ENCODE data around the gene CACNA1G. TPM values are rescaled to one million over a fixed set of nuclear protein-coding genes. Genes with fewer than 3 reads are reported as not detected.
A peak's percentile ranks its signal among the peaks of the same experiment; 100 is the strongest.

CACNA1G gene
- total and polyA plus RNA-seq, 2 experiments from 2014 or later = 0.06 to 0.97 TPM

GRCh38 chr17:50514936-50515702 is 45.4 kb upstream of the CACNA1G start:
- Histone ChIP-seq H2AFZ (no peak overlapping the region), H3K27me3 (replicated peaks; ENCODE audit: insufficient read depth) (no peaks in the 10 kb centered on the region), H3K79me2 (ENCODE audit: insufficient read depth) (no peaks in the 10 kb centered on the region), H3K9me3 (ENCODE audit: low read depth) (no peaks in the 10 kb centered on the region), H3K27ac (no peak overlapping the region), H3K4me2 (ENCODE audit: unreplicated experiment) (no peak overlapping the region), H3K9ac (no peak overlapping the region), H4K20me1 (ENCODE audit: insufficient read depth) (no peaks in the 10 kb centered on the region), H3K4me1 (ENCODE audit: insufficient read depth) (peaks cover 11% of the 10 kb centered on the region; the same call in 1 of the 2 replicates), H3K4me3 (no peak overlapping the region), H3F3A (ENCODE audit: insufficient read depth) (no peaks in the 10 kb centered on the region), H3K36me3 (ENCODE audit: low read depth) (no peaks in the 10 kb centered on the region), H3K9me2 (ENCODE audit: insufficient read depth) (no peaks in the 10 kb centered on the region)
- in situ Hi-C loops (cut with MboI) = loop anchor here (25.0 kb wide), 1 partner anchor 447 kb away; no protein-coding TSS in a partner anchor
- TF ChIP-seq EZH2phosphoT487 (IDR thresholded peaks at IDR 0.05; ENCODE audit: insufficient read depth, low read depth) (no peak), EZH2 (IDR thresholded peaks at IDR 0.05; ENCODE audit: insufficient read depth, poor library complexity, severe bottlenecking) (no peak)
- WGBS, 2 experiments (ENCODE audit: low coverage in 1 of 2, low lambda C conversion rate in 2 of 2, missing lambda C conversion rate in 2 of 2) = 60 to 74% methylated on average over 6 of the region's 6 CpGs
- DNase-seq = peak; percentile 72

GRCh38 chr17:50517011-50517410 is 43.5 kb upstream of the CACNA1G start:
- DNase-seq = no peak
- no peak overlapping the region for H2AFZ ChIP-seq
- H3K27me3 ChIP-seq (replicated peaks; ENCODE audit: insufficient read depth) = no peaks in the 10 kb centered on the region
- H3K9me3 ChIP-seq (ENCODE audit: low read depth) = no peaks in the 10 kb centered on the region
- in situ Hi-C loops (cut with MboI) = loop anchor here (25.0 kb wide), 1 partner anchor 445 kb away; no protein-coding TSS in a partner anchor
- H3K9ac ChIP-seq = no peak overlapping the region
- H3K4me1 ChIP-seq (ENCODE audit: insufficient read depth) = peaks cover 11% of the 10 kb centered on the region; the same call in 1 of the 2 replicates
- no peaks in the 10 kb centered on the region for H3K9me2 ChIP-seq (ENCODE audit: insufficient read depth)
- 74 to 80% methylated on average over 4 of the region's 4 CpGs for WGBS, 2 experiments (ENCODE audit: low coverage in 1 of 2, low lambda C conversion rate in 2 of 2, missing lambda C conversion rate in 2 of 2)
- no peak for TF ChIP-seq EZH2phosphoT487 (IDR thresholded peaks at IDR 0.05; ENCODE audit: insufficient read depth, low read depth)
- TF ChIP-seq EZH2 (IDR thresholded peaks at IDR 0.05; ENCODE audit: insufficient read depth, poor library complexity, severe bottlenecking) = no peak
- H3F3A ChIP-seq (ENCODE audit: insufficient read depth) = no peaks in the 10 kb centered on the region
- H3K79me2 ChIP-seq (ENCODE audit: insufficient read depth) = no peaks in the 10 kb centered on the region
- H4K20me1 ChIP-seq (ENCODE audit: insufficient read depth) = no peaks in the 10 kb centered on the region
- H3K4me2 ChIP-seq (ENCODE audit: unreplicated experiment) = no peak overlapping the region
- H3K36me3 ChIP-seq (ENCODE audit: low read depth) = no peaks in the 10 kb centered on the region
- H3K4me3 ChIP-seq = no peak overlapping the region
- H3K27ac ChIP-seq = no peak overlapping the region

GRCh38 chr17:50517504-50518383 is 42.8 kb upstream of the CACNA1G start:
- no peak overlapping the region for H3K27ac ChIP-seq
- WGBS, 2 experiments (ENCODE audit: low coverage in 1 of 2, low lambda C conversion rate in 2 of 2, missing lambda C conversion rate in 2 of 2) = 73 to 82% methylated on average over 8 of the region's 8 CpGs
- TF ChIP-seq EZH2 (IDR thresholded peaks at IDR 0.05; ENCODE audit: insufficient read depth, poor library complexity, severe bottlenecking) = no peak
- no peak for TF ChIP-seq EZH2phosphoT487 (IDR thresholded peaks at IDR 0.05; ENCODE audit: insufficient read depth, low read depth)
- H3F3A ChIP-seq (ENCODE audit: insufficient read depth) = no peaks in the 10 kb centered on the region
- no peaks in the 10 kb centered on the region for H3K9me3 ChIP-seq (ENCODE audit: low read depth)
- no peak overlapping the region for H3K9ac ChIP-seq
- no peaks in the 10 kb centered on the region for H3K36me3 ChIP-seq (ENCODE audit: low read depth)
- no peaks in the 10 kb centered on the region for H3K27me3 ChIP-seq (replicated peaks; ENCODE audit: insufficient read depth)
- no peak overlapping the region for H2AFZ ChIP-seq
- no peaks in the 10 kb centered on the region for H3K9me2 ChIP-seq (ENCODE audit: insufficient read depth)
- peaks cover 11% of the 10 kb centered on the region; the same call in 1 of the 2 replicates for H3K4me1 ChIP-seq (ENCODE audit: insufficient read depth)
- no peaks in the 10 kb centered on the region for H4K20me1 ChIP-seq (ENCODE audit: insufficient read depth)
- H3K4me2 ChIP-seq (ENCODE audit: unreplicated experiment) = no peak overlapping the region
- no peaks in the 10 kb centered on the region for H3K79me2 ChIP-seq (ENCODE audit: insufficient read depth)
- no peak overlapping the region for H3K4me3 ChIP-seq
- in situ Hi-C loops (cut with MboI) = loop anchor here (25.0 kb wide), 1 partner anchor 445 kb away; no protein-coding TSS in a partner anchor
- no peak for DNase-seq

- H3K27ac ChIP-seq = no peak overlapping the region
- H3K9me3 ChIP-seq (ENCODE audit: low read depth) = no peaks in the 10 kb centered on the region
- H3K79me2 ChIP-seq (ENCODE audit: insufficient read depth) = no peaks in the 10 kb centered on the region
- no peaks in the 10 kb centered on the region for H3K36me3 ChIP-seq (ENCODE audit: low read depth)
- H3K4me1 ChIP-seq (ENCODE audit: insufficient read depth) = peaks cover 11% of the 10 kb centered on the region; the same call in 1 of the 2 replicates
- no peak overlapping the region for H2AFZ ChIP-seq
- no peak for DNase-seq
- TF ChIP-seq EZH2 (IDR thresholded peaks at IDR 0.05; ENCODE audit: insufficient read depth, poor library complexity, severe bottlenecking) = no peak
- H3F3A ChIP-seq (ENCODE audit: insufficient read depth) = no peaks in the 10 kb centered on the region
- 76 to 83% methylated on average over 11 to 13 of the region's 13 CpGs for WGBS, 2 experiments (ENCODE audit: low coverage in 1 of 2, low lambda C conversion rate in 2 of 2, missing lambda C conversion rate in 2 of 2)
- H3K9me2 ChIP-seq (ENCODE audit: insufficient read depth) = no peaks in the 10 kb centered on the region
- no peak overlapping the region for H3K9ac ChIP-seq
- H3K4me2 ChIP-seq (ENCODE audit: unreplicated experiment) = no peak overlapping the region
- no peaks in the 10 kb centered on the region for H3K27me3 ChIP-seq (replicated peaks; ENCODE audit: insufficient read depth)
- in situ Hi-C loops (cut with MboI) = loop anchor here (25.0 kb wide), 1 partner anchor 444 kb away; no protein-coding TSS in a partner anchor
- no peaks in the 10 kb centered on the region for H4K20me1 ChIP-seq (ENCODE audit: insufficient read depth)
- H3K4me3 ChIP-seq = no peak overlapping the region
Observed at GRCh38 chr17:50518384-50519023, 42.0 kb upstream of the CACNA1G start.
